Esophagus (tissue), 2 donors: ENCODE results near the gene HELZ2. TPM values are rescaled to one million over a fixed set of nuclear protein-coding genes. Genes with fewer than 3 reads are reported as not detected.
"Not testable (repeated sequence)": the region's sequence is repeated elsewhere in the genome, so short reads cannot be mapped to it uniquely, and the experiment has no call there.

ENCODE experiments used
- H3K27ac ChIP-seq, 2 donors: one replicate each; pipeline ENCODE4 v1.5.1; 2013; ENCODE audit warnings: low read depth in 2 of 2, mild to moderate bottlenecking in 2 of 2, inconsistent platforms in 1 of 2, low read length in 1 of 2, moderate library complexity in 1 of 2
- H3K27me3 ChIP-seq, 2 donors: one replicate each; pipeline ENCODE4 v1.6.1; 2013; ENCODE audit warnings: low read length in 2 of 2, control low read depth in 1 of 2, mild to moderate bottlenecking in 1 of 2; ENCODE audit not compliant: insufficient read depth in 2 of 2, control insufficient read depth in 1 of 2
- H3K36me3 ChIP-seq, 2 donors: one replicate each; pipeline ENCODE4 v1.6.1; 2013; ENCODE audit warnings: low read length in 1 of 2; ENCODE audit not compliant: control insufficient read depth in 2 of 2, insufficient read depth in 2 of 2
- H3K4me1 ChIP-seq, 2 donors: one replicate each; pipeline ENCODE4 v1.6.1; 2013; ENCODE audit warnings: low read length in 1 of 2; ENCODE audit not compliant: control insufficient read depth in 2 of 2, insufficient read depth in 2 of 2
- H3K4me3 ChIP-seq, 2 donors: one replicate each; pipeline ENCODE4 v1.5.1; 2013; ENCODE audit warnings: low read length in 2 of 2, mild to moderate bottlenecking in 2 of 2, low read depth in 1 of 2, moderate library complexity in 1 of 2
- H3K9me3 ChIP-seq, 2 donors: one replicate each; pipeline ENCODE4 v1.6.1; 2013; ENCODE audit warnings: mild to moderate bottlenecking in 2 of 2, low read depth in 1 of 2, low read length in 1 of 2, moderate library complexity in 1 of 2; ENCODE audit not compliant: control insufficient read depth in 2 of 2, insufficient read depth in 1 of 2
- WGBS, 2 donors: extraction: QIAGEN DNeasy Blood & Tissue Kit; methylation state at CpG; one replicate each; pipeline ENCODE4 v1.1.7; 2013; 5-methylcytosine and 5-hydroxymethylcytosine counted together
- polyA plus RNA-seq, 2 donors: library from polyadenylated mRNA; stranded (reverse); fragments of 200-250 nt; gene quantifications; one replicate each; pipeline ENCODE4 v1.2.3, GENCODE V29; 2013
- donor health status: healthy with polysubstance abuse.
- donor health status: Bipolar disorder and iron deficiency.

The HELZ2 gene
- polyA plus RNA-seq, 2 donors = 7.2 to 8.3 TPM

- H3K36me3 ChIP-seq = peaks cover 3 to 32% of the 10 kb centered on the region in 2 donors
Measured at GRCh38 chr20:63617092-63617875, 43.2 kb upstream of the HELZ2 start.

GRCh38 chr20:63613863-63614594 is 40.0 kb upstream of the HELZ2 start:
- not testable (repeated sequence) for H3K4me1 ChIP-seq

More at GRCh38 chr20:63617092-63617875, 43.2 kb upstream of the HELZ2 start:
- WGBS, 2 donors = 93% methylated on average over 39 to 41 of the region's 41 CpGs
- Histone ChIP-seq H3K4me1 (peaks cover 0 to 2% of the 10 kb centered on the region in 2 donors), H3K27me3 (no peaks in the 10 kb centered on the region), H3K27ac (no peak overlapping the region), H3K9me3 (no peaks in the 10 kb centered on the region), H3K4me3 (no peak overlapping the region)

GRCh38 chr20:63612276-63612931 is 38.4 kb upstream of the HELZ2 start:
- Histone ChIP-seq H3K27ac (no peak overlapping the region), H3K9me3 (no peaks in the 10 kb centered on the region), H3K4me3 (no peak overlapping the region), H3K4me1 (no peaks in the 10 kb centered on the region), H3K36me3 (peaks cover 0 to 12% of the 10 kb centered on the region in 2 donors), H3K27me3 (no peaks in the 10 kb centered on the region)
- 76 to 78% methylated on average over 20 of the region's 20 CpGs for WGBS, 2 donors

More at GRCh38 chr20:63613863-63614594, 40.0 kb upstream of the HELZ2 start:
- H3K36me3 ChIP-seq = peaks cover 3 to 26% of the 10 kb centered on the region in 2 donors
- not testable (repeated sequence) for H3K9me3 ChIP-seq, H3K27me3 ChIP-seq, H3K27ac ChIP-seq, H3K4me3 ChIP-seq
- 86% methylated on average over 17 to 18 of the region's 18 CpGs for WGBS, 2 donors

GRCh38 chr20:63611646-63612045 is 37.6 kb upstream of the HELZ2 start:
- no peak overlapping the region for H3K27ac ChIP-seq
- H3K27me3 ChIP-seq = no peaks in the 10 kb centered on the region
- H3K36me3 ChIP-seq = peaks cover 0 to 4% of the 10 kb centered on the region in 2 donors
- WGBS, 2 donors = 89 to 92% methylated on average over 10 of the region's 10 CpGs
- no peaks in the 10 kb centered on the region for H3K4me1 ChIP-seq
- no peaks in the 10 kb centered on the region for H3K9me3 ChIP-seq
- no peak overlapping the region for H3K4me3 ChIP-seq

- WGBS, 2 donors = 89 to 92% methylated on average over 17 of the region's 17 CpGs
- no peak overlapping the region for H3K27ac ChIP-seq
- no peaks in the 10 kb centered on the region for H3K9me3 ChIP-seq
- peaks cover 0 to 3% of the 10 kb centered on the region in 2 donors for H3K36me3 ChIP-seq
- H3K27me3 ChIP-seq = no peaks in the 10 kb centered on the region
- H3K4me1 ChIP-seq = no peaks in the 10 kb centered on the region
- H3K4me3 ChIP-seq = no peak overlapping the region
Measured at GRCh38 chr20:63610581-63611435, 36.8 kb upstream of the HELZ2 start.

GRCh38 chr20:63606686-63607085 is 32.6 kb upstream of the HELZ2 start:
- Histone ChIP-seq H3K4me1 (no peaks in the 10 kb centered on the region), H3K36me3 (peaks cover 10% of the 10 kb centered on the region in 2 donors), H3K9me3 (no peaks in the 10 kb centered on the region), H3K4me3 (no peak overlapping the region), H3K27ac (no peak overlapping the region), H3K27me3 (no peaks in the 10 kb centered on the region)
- WGBS, 2 donors = 90 to 95% methylated on average over 9 of the region's 9 CpGs

GRCh38 chr20:63602321-63602720 is 28.3 kb upstream of the HELZ2 start:
- peaks cover 10 to 24% of the 10 kb centered on the region in 2 donors for H3K36me3 ChIP-seq
- H3K27ac ChIP-seq = no peak overlapping the region
- H3K27me3 ChIP-seq = no peaks in the 10 kb centered on the region
- no peak overlapping the region for H3K4me3 ChIP-seq
- no peaks in the 10 kb centered on the region for H3K9me3 ChIP-seq
- 86 to 91% methylated on average over 3 of the region's 3 CpGs for WGBS, 2 donors
- no peaks in the 10 kb centered on the region for H3K4me1 ChIP-seq

- H3K9me3 ChIP-seq, H3K4me3 ChIP-seq, H3K27ac ChIP-seq, H3K4me1 ChIP-seq, H3K27me3 ChIP-seq: not testable (repeated sequence)
- peaks cover 10 to 24% of the 10 kb centered on the region in 2 donors for H3K36me3 ChIP-seq
- WGBS, 2 donors = 78 to 79% methylated on average over 8 of the region's 8 CpGs
Measured at GRCh38 chr20:63601679-63602078, 27.6 kb upstream of the HELZ2 start.
